ENCODE results near the gene SGCE. TPM values are rescaled to one million over a fixed set of nuclear protein-coding genes. Genes with fewer than 3 reads are reported as not detected.

Gene SGCE
- total and polyA plus RNA-seq, 7 experiments from 2014 or later = 0.08 to 0.78 (median 0.19) TPM; not detected in 2

DNA sequence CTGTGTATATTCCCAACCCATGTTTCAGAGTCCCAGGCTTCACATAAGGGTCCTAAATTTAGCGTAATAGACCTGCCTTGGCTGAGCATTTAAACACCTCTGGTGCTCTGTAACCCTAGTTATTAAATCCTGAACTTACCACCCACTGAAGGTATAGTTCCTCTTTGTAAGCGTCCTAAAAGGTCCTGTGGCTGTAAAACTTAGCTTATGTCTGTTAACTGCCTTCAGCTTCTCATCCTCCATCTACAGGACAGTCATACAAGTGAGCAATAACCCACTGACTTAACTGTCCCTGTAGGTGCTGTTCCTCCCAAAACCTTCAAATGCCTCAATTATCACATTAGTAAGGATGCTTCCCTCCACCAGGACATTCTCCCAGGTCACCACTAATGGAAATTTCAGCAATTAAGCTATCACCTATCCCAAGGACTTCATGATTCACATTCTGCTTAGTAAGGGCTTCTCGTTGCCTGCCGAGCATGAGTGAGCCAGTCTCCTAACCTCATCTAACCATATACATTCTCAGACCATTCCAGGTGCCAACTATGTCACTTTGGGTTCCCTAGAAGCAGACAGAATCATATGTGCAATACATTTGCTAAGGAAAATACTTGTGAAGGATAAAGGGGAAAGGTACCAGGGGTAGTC is 90.6 kb downstream of the SGCE start:
- DNase-seq (no peak), ATAC-seq (no peak)
- no peaks in the 10 kb centered on the region for H3K9me3 ChIP-seq (ENCODE audit: control insufficient read depth in 2 of 3, low read length in 3 of 3)
- Mint-ChIP-seq H3K27me3 (no peaks in the 10 kb centered on the region), H3K4me1 (no peaks in the 10 kb centered on the region), H3K9me3 (peaks cover 0 to 10% (median 5%) of the 10 kb centered on the region in 11 donors), H3K4me3 (no peak overlapping the region), H3K27ac (no peak overlapping the region), H3K36me3 (peaks cover 0 to 53% (median 31%) of the 10 kb centered on the region in 5 donors)
- intact Hi-C loops (cut with micrococcal nuclease) = no loop called here
- no peaks in the 10 kb centered on the region for H3K4me1 ChIP-seq (ENCODE audit: control insufficient read depth in 2 of 2, insufficient read depth in 2 of 2, low read length in 2 of 2)
- no peaks in the 10 kb centered on the region for H3K36me3 ChIP-seq (ENCODE audit: control insufficient read depth in 2 of 3, insufficient read depth in 3 of 3, low read length in 3 of 3)
- ChIA-PET CTCF (no interaction called here), POLR2A (no interaction called here)
- no peak overlapping the region for H3K4me3 ChIP-seq (ENCODE audit: low read length)
- no peaks in the 10 kb centered on the region for H3K27me3 ChIP-seq (ENCODE audit: control insufficient read depth in 2 of 2, insufficient read depth in 2 of 2, low read length in 2 of 2)
- H3K27ac ChIP-seq (ENCODE audit: low read depth, low read length) = no peak overlapping the region

GRCh38 chr7:94562525-94562924 is 93.4 kb downstream of the SGCE start:
- H3K4me3 ChIP-seq (ENCODE audit: low read length) = no peak overlapping the region
- Mint-ChIP-seq H3K27me3 (no peaks in the 10 kb centered on the region), H3K4me1 (no peaks in the 10 kb centered on the region), H3K27ac (no peak overlapping the region), H3K9me3 (peaks cover 0 to 7% (median 0%) of the 10 kb centered on the region in 11 donors), H3K4me3 (no peak overlapping the region), H3K36me3 (peaks cover 0 to 49% (median 22%) of the 10 kb centered on the region in 5 donors)
- H3K4me1 ChIP-seq (ENCODE audit: control insufficient read depth in 2 of 2, insufficient read depth in 2 of 2, low read length in 2 of 2) = no peaks in the 10 kb centered on the region
- intact Hi-C loops (cut with micrococcal nuclease) = no loop called here
- ChIA-PET POLR2A (no interaction called here), CTCF (no interaction called here)
- H3K9me3 ChIP-seq (ENCODE audit: control insufficient read depth in 2 of 3, low read length in 3 of 3) = no peaks in the 10 kb centered on the region
- H3K27me3 ChIP-seq (ENCODE audit: control insufficient read depth in 2 of 2, insufficient read depth in 2 of 2, low read length in 2 of 2) = no peaks in the 10 kb centered on the region
- DNase-seq = no peak
- no peak overlapping the region for H3K27ac ChIP-seq (ENCODE audit: low read depth, low read length)
- ATAC-seq = no peak
- no peaks in the 10 kb centered on the region for H3K36me3 ChIP-seq (ENCODE audit: control insufficient read depth in 2 of 3, insufficient read depth in 3 of 3, low read length in 3 of 3)

DNA sequence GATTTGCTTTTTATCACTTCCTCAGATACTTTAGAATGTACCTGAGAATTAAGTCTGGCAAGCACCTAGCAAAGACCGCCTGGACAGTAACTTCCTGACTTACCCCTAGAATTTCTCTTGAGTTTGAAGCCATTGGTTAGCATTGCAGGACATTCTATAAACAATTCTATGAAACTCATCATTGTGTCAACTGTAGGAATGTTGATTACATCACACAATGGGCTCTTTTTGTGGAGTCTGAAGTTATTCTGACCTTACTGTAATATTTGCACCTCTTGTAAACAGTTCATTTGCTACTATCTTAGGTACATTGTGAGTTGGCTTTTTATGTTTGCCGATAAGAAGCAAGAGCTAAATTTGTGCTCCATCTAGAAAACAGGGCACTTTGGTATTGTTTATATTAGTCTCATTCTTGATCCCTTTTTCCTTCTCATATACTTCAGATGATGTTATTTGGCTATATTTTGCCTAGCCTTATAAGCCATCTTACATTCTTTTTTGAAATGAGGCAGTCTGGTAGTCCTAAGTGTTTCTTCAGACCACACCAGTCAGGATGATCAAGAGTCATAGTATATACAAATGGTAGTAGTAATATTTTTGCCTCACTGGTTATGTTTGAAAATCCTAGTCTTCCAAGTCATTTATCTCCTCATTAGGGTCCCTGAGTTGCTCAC is 94.0 kb downstream of the SGCE start:
- ATAC-seq (no peak), DNase-seq (no peak)
- H3K4me3 ChIP-seq (ENCODE audit: low read length) = no peak overlapping the region
- no peaks in the 10 kb centered on the region for H3K36me3 ChIP-seq (ENCODE audit: control insufficient read depth in 2 of 3, insufficient read depth in 3 of 3, low read length in 3 of 3)
- Mint-ChIP-seq H3K27ac (no peak overlapping the region), H3K4me3 (no peak overlapping the region), H3K4me1 (no peaks in the 10 kb centered on the region), H3K9me3 (peaks cover 0 to 7% (median 0%) of the 10 kb centered on the region in 11 donors), H3K27me3 (no peaks in the 10 kb centered on the region), H3K36me3 (peaks cover 0 to 44% (median 22%) of the 10 kb centered on the region in 5 donors)
- H3K9me3 ChIP-seq (ENCODE audit: control insufficient read depth in 2 of 3, low read length in 3 of 3) = no peaks in the 10 kb centered on the region
- no peaks in the 10 kb centered on the region for H3K27me3 ChIP-seq (ENCODE audit: control insufficient read depth in 2 of 2, insufficient read depth in 2 of 2, low read length in 2 of 2)
- ChIA-PET CTCF (no interaction called here), POLR2A (no interaction called here)
- no peak overlapping the region for H3K27ac ChIP-seq (ENCODE audit: low read depth, low read length)
- H3K4me1 ChIP-seq (ENCODE audit: control insufficient read depth in 2 of 2, insufficient read depth in 2 of 2, low read length in 2 of 2) = no peaks in the 10 kb centered on the region
- intact Hi-C loops (cut with micrococcal nuclease) = no loop called here

DNA sequence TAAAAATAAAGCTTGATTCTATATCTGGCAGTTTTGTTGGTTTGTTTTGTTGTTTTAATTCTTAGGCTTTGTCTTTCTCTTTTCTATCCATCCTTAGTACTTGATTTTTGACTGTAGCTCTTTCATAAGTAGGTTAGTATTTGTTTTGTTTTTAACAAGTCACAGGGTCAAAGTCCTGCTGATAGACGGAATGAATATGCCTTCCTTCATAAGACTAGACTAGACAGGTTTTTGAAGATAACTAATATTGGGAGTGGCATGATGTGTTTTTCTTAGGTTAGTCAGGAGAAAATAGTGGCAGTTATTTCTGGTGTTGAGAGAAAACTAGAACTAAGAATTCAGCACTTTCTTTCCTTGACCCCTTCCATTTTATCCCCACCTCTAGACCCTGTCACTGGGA is 96.0 kb downstream of the SGCE start:
- Histone ChIP-seq H3K4me3 (ENCODE audit: low read length) (no peak overlapping the region), H3K27ac (ENCODE audit: low read depth, low read length) (no peak overlapping the region), H3K27me3 (ENCODE audit: control insufficient read depth in 2 of 2, insufficient read depth in 2 of 2, low read length in 2 of 2) (no peaks in the 10 kb centered on the region), H3K4me1 (ENCODE audit: control insufficient read depth in 2 of 2, insufficient read depth in 2 of 2, low read length in 2 of 2) (no peaks in the 10 kb centered on the region), H3K36me3 (ENCODE audit: control insufficient read depth in 2 of 3, insufficient read depth in 3 of 3, low read length in 3 of 3) (no peaks in the 10 kb centered on the region), H3K9me3 (ENCODE audit: control insufficient read depth in 2 of 3, low read length in 3 of 3) (no peaks in the 10 kb centered on the region)
- POLR2A ChIA-PET = no interaction called here
- no peak overlapping the region for H3K27ac Mint-ChIP-seq
- ATAC-seq = no peak
- DNase-seq = no peak
- no peaks in the 10 kb centered on the region for H3K27me3 Mint-ChIP-seq
- CTCF ChIA-PET = no interaction called here
- no peak overlapping the region for H3K4me3 Mint-ChIP-seq
- peaks cover 0 to 7% (median 0%) of the 10 kb centered on the region in 11 donors for H3K9me3 Mint-ChIP-seq
- H3K4me1 Mint-ChIP-seq = no peaks in the 10 kb centered on the region
- intact Hi-C loops (cut with micrococcal nuclease) = no loop called here
- H3K36me3 Mint-ChIP-seq = peaks cover 2 to 54% (median 21%) of the 10 kb centered on the region in 5 donors

GRCh38 chr7:94557215-94557614 is 98.7 kb downstream of the SGCE start:
- no peak overlapping the region for H3K4me3 Mint-ChIP-seq
- Histone ChIP-seq H3K4me3 (ENCODE audit: low read length) (no peak overlapping the region), H3K36me3 (ENCODE audit: control insufficient read depth in 2 of 3, insufficient read depth in 3 of 3, low read length in 3 of 3) (peaks cover 0 to 7% (median 0%) of the 10 kb centered on the region in 3 experiments), H3K4me1 (ENCODE audit: control insufficient read depth in 2 of 2, insufficient read depth in 2 of 2, low read length in 2 of 2) (no peaks in the 10 kb centered on the region), H3K9me3 (ENCODE audit: control insufficient read depth in 2 of 3, low read length in 3 of 3) (no peaks in the 10 kb centered on the region), H3K27me3 (ENCODE audit: control insufficient read depth in 2 of 2, insufficient read depth in 2 of 2, low read length in 2 of 2) (no peaks in the 10 kb centered on the region), H3K27ac (ENCODE audit: low read depth, low read length) (no peak overlapping the region)
- ChIA-PET CTCF (no interaction called here), POLR2A (no interaction called here)
- H3K9me3 Mint-ChIP-seq = no peaks in the 10 kb centered on the region
- H3K27me3 Mint-ChIP-seq = no peaks in the 10 kb centered on the region
- intact Hi-C loops (cut with micrococcal nuclease) = no loop called here
- DNase-seq (no peak), ATAC-seq (no peak)
- peaks cover 4 to 62% (median 36%) of the 10 kb centered on the region in 5 donors for H3K36me3 Mint-ChIP-seq
- no peaks in the 10 kb centered on the region for H3K4me1 Mint-ChIP-seq
- no peak overlapping the region for H3K27ac Mint-ChIP-seq

DNA sequence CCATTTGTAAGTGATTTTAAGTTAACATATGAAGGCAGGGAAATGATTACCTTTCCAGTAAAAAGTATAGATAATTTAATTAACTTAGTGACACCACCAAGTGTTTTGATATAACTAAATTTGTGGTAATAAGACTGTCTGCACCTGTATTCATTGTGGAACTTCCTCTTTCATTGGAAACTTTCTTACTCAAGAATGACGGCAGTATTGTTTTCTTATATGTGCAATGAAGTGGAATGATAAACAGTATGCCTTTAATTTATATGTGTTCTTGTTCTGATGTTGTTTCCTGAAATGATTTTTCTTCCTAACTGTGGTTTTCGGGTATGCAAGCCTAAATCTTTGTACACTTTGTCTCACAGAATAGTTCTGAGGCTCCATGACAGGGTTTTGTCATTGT is 99.9 kb downstream of the SGCE start:
- CTCF ChIA-PET = no interaction called here
- Histone ChIP-seq H3K27ac (ENCODE audit: low read depth, low read length) (no peak overlapping the region), H3K4me1 (ENCODE audit: control insufficient read depth in 2 of 2, insufficient read depth in 2 of 2, low read length in 2 of 2) (no peaks in the 10 kb centered on the region), H3K9me3 (ENCODE audit: control insufficient read depth in 2 of 3, low read length in 3 of 3) (no peaks in the 10 kb centered on the region), H3K27me3 (ENCODE audit: control insufficient read depth in 2 of 2, insufficient read depth in 2 of 2, low read length in 2 of 2) (no peaks in the 10 kb centered on the region), H3K36me3 (ENCODE audit: control insufficient read depth in 2 of 3, insufficient read depth in 3 of 3, low read length in 3 of 3) (peaks cover 0 to 7% (median 0%) of the 10 kb centered on the region in 3 experiments), H3K4me3 (ENCODE audit: low read length) (no peak overlapping the region)
- POLR2A ChIA-PET = no interaction called here
- no peaks in the 10 kb centered on the region for H3K4me1 Mint-ChIP-seq
- ATAC-seq (no peak), DNase-seq (no peak)
- H3K27ac Mint-ChIP-seq = no peak overlapping the region
- intact Hi-C loops (cut with micrococcal nuclease) = no loop called here
- H3K9me3 Mint-ChIP-seq = no peaks in the 10 kb centered on the region
- no peaks in the 10 kb centered on the region for H3K27me3 Mint-ChIP-seq
- no peak overlapping the region for H3K4me3 Mint-ChIP-seq
- H3K36me3 Mint-ChIP-seq = peaks cover 5 to 67% (median 39%) of the 10 kb centered on the region in 5 donors

GRCh38 chr7:94547126-94547525 is 108.8 kb downstream of the SGCE start:
- intact Hi-C loops (cut with micrococcal nuclease) = no loop called here
- H3K36me3 Mint-ChIP-seq = peaks cover 5 to 46% (median 17%) of the 10 kb centered on the region in 5 donors
- ATAC-seq = no peak
- no peaks in the 10 kb centered on the region for H3K4me1 ChIP-seq (ENCODE audit: control insufficient read depth in 2 of 2, insufficient read depth in 2 of 2, low read length in 2 of 2)
- H3K27ac ChIP-seq (ENCODE audit: low read depth, low read length) = no peak overlapping the region
- ChIA-PET POLR2A (interaction anchor here (0.7 kb wide), 1 partner anchor 52 kb away, joined by 6 read pairs; no protein-coding TSS in a partner anchor), CTCF (no interaction called here)
- H3K4me3 Mint-ChIP-seq = no peak overlapping the region
- H3K4me3 ChIP-seq (ENCODE audit: low read length) = no peak overlapping the region
- no peaks in the 10 kb centered on the region for H3K9me3 ChIP-seq (ENCODE audit: control insufficient read depth in 2 of 3, low read length in 3 of 3)
- no peaks in the 10 kb centered on the region for H3K27me3 Mint-ChIP-seq
- no peak overlapping the region for H3K27ac Mint-ChIP-seq
- no peaks in the 10 kb centered on the region for H3K9me3 Mint-ChIP-seq
- no peaks in the 10 kb centered on the region for H3K36me3 ChIP-seq (ENCODE audit: control insufficient read depth in 2 of 3, insufficient read depth in 3 of 3, low read length in 3 of 3)
- no peaks in the 10 kb centered on the region for H3K27me3 ChIP-seq (ENCODE audit: control insufficient read depth in 2 of 2, insufficient read depth in 2 of 2, low read length in 2 of 2)
- no peaks in the 10 kb centered on the region for H3K4me1 Mint-ChIP-seq
- DNase-seq = no peak

All from naive thymus-derived CD4-positive, alpha-beta T cell (primary cell).